ENCODE data around the gene KLHL30. TPM values are rescaled to one million over a fixed set of nuclear protein-coding genes. Genes with fewer than 3 reads are reported as not detected.

KLHL30 gene
- total RNA-seq, 3 donors from 2014 or later, result 0.15 to 0.98 (median 0.32) TPM

DNA sequence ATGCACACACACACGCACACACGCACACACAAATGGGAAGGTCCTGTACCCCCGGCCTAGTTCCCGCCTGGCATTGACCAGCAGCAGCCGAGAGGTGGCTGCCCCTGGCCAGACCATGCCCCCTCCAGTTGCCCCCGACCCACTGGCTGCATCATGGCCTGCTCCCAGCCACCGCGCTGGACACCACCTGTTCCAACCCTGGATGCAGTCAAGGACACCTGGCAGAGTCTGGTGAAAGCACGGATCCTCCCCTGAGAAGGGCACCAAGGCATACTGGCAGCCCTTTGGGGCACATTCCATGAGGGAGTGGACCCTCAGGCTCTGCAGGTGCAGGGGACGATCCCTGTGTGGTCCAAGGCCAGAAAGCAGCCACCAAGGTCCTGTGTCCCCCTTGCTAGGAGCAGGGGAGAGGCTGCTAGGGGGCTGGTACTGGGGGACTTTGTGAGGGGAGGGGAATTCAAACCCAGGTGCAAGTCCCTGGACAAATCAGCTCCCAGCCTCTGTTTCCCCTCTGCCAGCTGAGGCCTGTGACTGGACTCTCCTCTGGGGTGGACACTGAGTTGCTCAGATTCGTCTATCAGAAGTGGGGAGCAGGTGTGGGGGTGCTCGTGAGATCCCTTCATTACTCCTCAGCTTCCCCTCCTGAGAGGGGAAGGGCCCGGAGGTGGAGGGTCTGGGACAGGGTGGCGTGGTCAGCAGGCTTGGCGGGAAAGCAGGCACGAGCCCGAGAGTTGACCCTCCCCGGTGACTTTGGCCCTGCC lies 34.8 kb upstream of the KLHL30 start:
- peak in 1 of 2 donors; percentile 42 for DNase-seq (ENCODE audit: low spot score in 2 of 2)
- TF ChIP-seq, protein P1, sequence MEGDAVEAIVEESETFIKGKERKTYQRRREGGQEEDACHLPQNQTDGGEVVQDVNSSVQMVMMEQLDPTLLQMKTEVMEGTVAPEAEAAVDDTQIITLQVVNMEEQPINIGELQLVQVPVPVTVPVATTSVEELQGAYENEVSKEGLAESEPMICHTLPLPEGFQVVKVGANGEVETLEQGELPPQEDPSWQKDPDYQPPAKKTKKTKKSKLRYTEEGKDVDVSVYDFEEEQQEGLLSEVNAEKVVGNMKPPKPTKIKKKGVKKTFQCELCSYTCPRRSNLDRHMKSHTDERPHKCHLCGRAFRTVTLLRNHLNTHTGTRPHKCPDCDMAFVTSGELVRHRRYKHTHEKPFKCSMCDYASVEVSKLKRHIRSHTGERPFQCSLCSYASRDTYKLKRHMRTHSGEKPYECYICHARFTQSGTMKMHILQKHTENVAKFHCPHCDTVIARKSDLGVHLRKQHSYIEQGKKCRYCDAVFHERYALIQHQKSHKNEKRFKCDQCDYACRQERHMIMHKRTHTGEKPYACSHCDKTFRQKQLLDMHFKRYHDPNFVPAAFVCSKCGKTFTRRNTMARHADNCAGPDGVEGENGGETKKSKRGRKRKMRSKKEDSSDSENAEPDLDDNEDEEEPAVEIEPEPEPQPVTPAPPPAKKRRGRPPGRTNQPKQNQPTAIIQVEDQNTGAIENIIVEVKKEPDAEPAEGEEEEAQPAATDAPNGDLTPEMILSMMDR (IDR thresholded peaks at IDR 0.05), result no peak
- TF ChIP-seq POLR2A (IDR thresholded peaks at IDR 0.05), result no peak
- Histone ChIP-seq H3K36me3 (no peaks in the 10 kb centered on the region), H3K9me3 (no peaks in the 10 kb centered on the region), H3K4me1 (no peaks in the 10 kb centered on the region), H3K27ac (no peak overlapping the region), H3K4me3 (no peak overlapping the region), H3K27me3 (no peaks in the 10 kb centered on the region)
- intact Hi-C loops (cut with DNase I; ENCODE audit: low total_unique reads), result no loop called here

DNA sequence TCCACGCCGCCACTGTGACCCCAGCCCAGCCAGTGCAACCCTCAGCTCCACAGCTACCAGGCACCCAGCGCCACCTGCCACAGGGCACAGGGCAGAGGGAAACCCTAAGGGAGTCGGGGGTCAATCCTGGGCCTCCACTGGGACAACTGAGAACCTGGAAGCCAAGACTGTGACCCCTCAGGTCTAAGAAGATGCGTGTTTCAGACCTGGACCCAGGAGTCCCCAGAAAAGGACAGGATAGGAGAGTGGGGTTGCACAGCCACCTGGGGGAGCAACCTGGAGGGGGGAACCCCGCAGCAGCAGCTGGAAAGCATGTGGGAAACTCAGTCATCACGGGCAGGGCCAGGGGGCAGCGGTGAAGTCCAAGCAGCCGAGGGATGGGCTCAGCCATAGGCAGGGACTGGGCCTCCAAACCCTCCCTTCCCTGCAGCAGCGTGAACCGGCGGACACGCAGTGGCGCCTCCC lies 34.2 kb upstream of the KLHL30 start:
- Histone ChIP-seq H3K27me3 (no peaks in the 10 kb centered on the region), H3K27ac (no peak overlapping the region), H3K4me3 (no peak overlapping the region), H3K36me3 (no peaks in the 10 kb centered on the region), H3K9me3 (no peaks in the 10 kb centered on the region), H3K4me1 (no peaks in the 10 kb centered on the region)
- intact Hi-C loops (cut with DNase I; ENCODE audit: low total_unique reads), result no loop called here
- TF ChIP-seq POLR2A (IDR thresholded peaks at IDR 0.05), result no peak
- no peak for DNase-seq (ENCODE audit: low spot score in 2 of 2)

DNA sequence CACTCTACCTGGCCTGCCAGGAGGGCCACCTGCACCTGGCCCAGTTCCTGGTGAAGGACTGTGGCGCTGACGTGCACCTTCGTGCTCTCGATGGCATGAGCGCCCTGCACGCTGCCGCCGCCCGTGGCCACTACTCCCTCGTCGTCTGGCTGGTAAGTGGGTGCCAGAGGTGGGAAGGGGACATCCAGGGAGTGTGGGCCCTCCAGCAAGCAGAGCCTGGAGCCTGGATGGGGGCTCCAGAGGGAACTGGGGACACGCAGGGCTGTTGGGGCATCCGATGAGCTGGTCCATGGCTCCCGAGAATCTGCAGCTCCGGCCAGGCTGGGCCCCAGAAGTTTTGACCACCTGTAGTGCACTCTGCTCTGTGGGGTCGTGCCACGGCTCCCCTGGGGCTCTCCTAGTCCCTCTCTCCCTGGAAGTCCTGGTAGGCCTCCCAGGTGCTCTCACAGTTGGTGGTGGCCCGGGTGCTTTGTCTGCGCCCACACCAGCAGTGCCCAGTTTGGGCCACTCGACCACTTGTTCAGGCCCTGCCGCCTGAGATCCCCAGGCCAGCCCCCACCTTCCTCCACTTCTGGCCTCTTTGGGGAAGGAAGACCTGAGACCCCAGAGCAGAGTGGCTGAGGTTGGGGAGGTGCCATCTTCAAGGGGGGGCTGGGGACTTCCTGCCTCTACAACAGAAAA lies 33.6 kb upstream of the KLHL30 start:
- H3K9me3 ChIP-seq, result no peaks in the 10 kb centered on the region
- no peak overlapping the region for H3K27ac ChIP-seq
- H3K4me3 ChIP-seq, result no peak overlapping the region
- no peaks in the 10 kb centered on the region for H3K36me3 ChIP-seq
- peak in 1 of 2 donors; percentile 45 for DNase-seq (ENCODE audit: low spot score in 2 of 2)
- intact Hi-C loops (cut with DNase I; ENCODE audit: low total_unique reads), result no loop called here
- no peaks in the 10 kb centered on the region for H3K27me3 ChIP-seq
- H3K4me1 ChIP-seq, result no peaks in the 10 kb centered on the region
- TF ChIP-seq POLR2A (IDR thresholded peaks at IDR 0.05) (no peak), POLR2AphosphoS5 (IDR thresholded peaks at IDR 0.05) (no peak)
- TF ChIP-seq, protein P1 (IDR thresholded peaks at IDR 0.05), result no peak

DNA sequence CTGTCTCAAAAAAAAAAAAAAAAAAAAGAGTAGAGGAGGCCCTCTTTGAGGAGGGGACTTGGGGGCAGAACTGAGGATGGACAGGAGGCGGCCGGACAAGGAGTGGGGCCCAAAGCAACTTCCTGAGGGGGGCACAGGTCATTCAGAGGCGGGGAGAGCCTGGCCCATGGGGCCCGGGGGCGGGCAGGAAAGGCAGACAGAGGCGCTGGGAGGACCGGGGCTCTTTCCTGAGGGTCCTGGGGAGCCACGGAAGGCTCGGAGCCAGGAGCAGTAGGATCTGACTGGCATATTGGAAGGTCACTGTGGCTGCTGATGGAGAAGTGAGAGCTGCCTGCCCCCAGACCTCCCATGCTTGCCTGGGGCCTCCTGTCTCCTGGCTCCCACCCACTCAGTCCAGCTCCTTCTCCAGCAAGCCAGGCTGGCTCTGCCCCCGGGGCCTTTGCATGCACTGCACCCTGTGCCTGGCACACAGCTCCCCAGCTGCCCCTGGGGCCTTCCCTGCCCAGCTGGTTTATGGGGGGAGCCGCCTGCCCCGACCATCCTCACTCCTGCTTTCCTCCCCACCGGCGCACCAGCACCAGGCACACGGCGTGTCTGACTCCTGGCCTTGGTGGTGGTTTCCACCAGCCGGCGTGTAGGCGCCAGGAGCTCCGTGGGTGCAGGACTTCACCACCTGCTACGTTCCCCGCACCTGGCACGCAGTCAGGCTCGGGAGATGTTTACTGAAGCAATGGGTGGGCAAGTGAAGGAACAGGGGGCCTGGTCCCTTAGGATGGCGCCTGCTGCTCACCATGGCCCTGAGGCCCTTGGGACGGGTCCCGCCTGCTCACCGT lies 32.7 kb upstream of the KLHL30 start:
- no peak overlapping the region for H3K4me3 ChIP-seq
- DNase-seq (ENCODE audit: low spot score in 2 of 2), result peak in 1 of 2 donors; percentile 46

DNA sequence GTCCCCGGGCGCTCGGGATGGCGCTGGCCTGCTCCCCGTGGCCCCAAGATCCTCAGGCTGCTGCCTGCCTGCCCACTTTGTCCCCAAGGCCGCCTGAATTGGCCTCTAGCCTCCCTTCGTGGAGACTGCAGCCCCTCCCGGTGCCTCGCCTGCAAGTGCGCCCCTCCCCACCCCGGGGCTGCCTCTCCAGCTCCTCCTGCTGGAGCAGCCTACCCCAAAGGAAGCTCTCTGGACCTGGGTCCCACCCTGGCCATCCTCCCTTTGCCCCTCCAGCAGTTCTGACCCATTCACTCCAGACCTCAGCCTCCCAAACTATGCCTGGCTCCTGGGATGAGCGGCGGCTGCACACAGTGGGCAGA lies 32.1 kb upstream of the KLHL30 start:
- intact Hi-C loops (cut with DNase I; ENCODE audit: low total_unique reads), result no loop called here
- no peaks in the 10 kb centered on the region for H3K4me1 ChIP-seq
- TF ChIP-seq, protein P1 (IDR thresholded peaks at IDR 0.05), result no peak
- TF ChIP-seq POLR2A (IDR thresholded peaks at IDR 0.05), result no peak
- no peak for TF ChIP-seq POLR2AphosphoS5 (IDR thresholded peaks at IDR 0.05)
- no peaks in the 10 kb centered on the region for H3K9me3 ChIP-seq
- peak in 1 of 2 donors; percentile 35 for DNase-seq (ENCODE audit: low spot score in 2 of 2)
- H3K27ac ChIP-seq, result no peak overlapping the region
- no peaks in the 10 kb centered on the region for H3K36me3 ChIP-seq
- H3K27me3 ChIP-seq, result no peaks in the 10 kb centered on the region
- no peak overlapping the region for H3K4me3 ChIP-seq

More for the DNA sequence above, 32.7 kb upstream of the KLHL30 start:
- no peaks in the 10 kb centered on the region for H3K9me3 ChIP-seq
- TF ChIP-seq POLR2AphosphoS5 (IDR thresholded peaks at IDR 0.05) (no peak), POLR2A (IDR thresholded peaks at IDR 0.05) (no peak)
- TF ChIP-seq, protein P1 (IDR thresholded peaks at IDR 0.05), result no peak
- H3K27me3 ChIP-seq, result no peaks in the 10 kb centered on the region
- no peaks in the 10 kb centered on the region for H3K36me3 ChIP-seq
- no peaks in the 10 kb centered on the region for H3K4me1 ChIP-seq
- no peak overlapping the region for H3K27ac ChIP-seq
- intact Hi-C loops (cut with DNase I; ENCODE audit: low total_unique reads), result no loop called here

Measured in breast epithelium (tissue), 4 donors.